Mucosa of stomach (tissue), 1 donor: ENCODE data around the gene REM2.
"Not testable (repeated sequence)": the region's sequence is repeated elsewhere in the genome, so short reads cannot be mapped to it uniquely, and the experiment has no call there.

Source experiments
- H3K27me3 ChIP-seq: one replicate; pipeline ENCODE4 v1.7.0; 2013; ENCODE audit warnings: mild to moderate bottlenecking, low read length; ENCODE audit not compliant: control insufficient read depth, insufficient read depth
- H3K36me3 ChIP-seq: one replicate; pipeline ENCODE4 v1.7.0; 2013; ENCODE audit warnings: low read length; ENCODE audit not compliant: control insufficient read depth, insufficient read depth
- H3K4me1 ChIP-seq: one replicate; pipeline ENCODE4 v1.7.0; 2013; ENCODE audit warnings: mild to moderate bottlenecking, low read length; ENCODE audit not compliant: control insufficient read depth, insufficient read depth
- H3K4me3 ChIP-seq: one replicate; pipeline ENCODE4 v1.7.0; 2013; ENCODE audit warnings: low read length
- H3K9ac ChIP-seq: one replicate; pipeline ENCODE4 v1.7.0; 2013; ENCODE audit warnings: mild to moderate bottlenecking, low read length, moderate library complexity
- H3K9me3 ChIP-seq: one replicate; pipeline ENCODE4 v1.7.0; 2013; ENCODE audit warnings: mild to moderate bottlenecking, low read length, moderate library complexity; ENCODE audit not compliant: control insufficient read depth
- donor health status: Pancreatic carcinoma.

The REM2 gene

DNA sequence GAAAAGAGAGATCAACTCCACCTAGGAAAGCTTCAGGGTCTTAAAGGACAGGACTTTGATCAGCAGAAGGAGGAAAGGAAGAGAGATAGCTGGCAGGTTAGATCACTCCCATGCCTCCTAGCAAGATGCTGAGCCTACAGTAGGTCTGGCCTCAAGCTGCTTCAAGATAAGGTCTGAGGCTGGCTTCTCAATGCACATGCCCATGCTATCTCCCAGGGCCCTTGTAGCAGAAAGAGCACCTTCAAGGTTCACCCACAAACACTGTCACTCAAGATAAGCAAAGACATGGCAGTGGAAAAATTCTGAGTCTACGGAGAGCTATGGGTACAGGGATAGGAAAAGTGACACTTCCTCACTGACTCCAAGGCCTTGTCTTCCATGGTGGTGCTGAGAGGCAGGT lies 14.3 kb downstream of the REM2 start:
- Histone ChIP-seq H3K27me3 (no peaks in the 10 kb centered on the region), H3K4me3 (no peak overlapping the region), H3K4me1 (no peaks in the 10 kb centered on the region), H3K36me3 (peaks cover 11% of the 10 kb centered on the region), H3K9ac (no peak overlapping the region), H3K9me3 (no peaks in the 10 kb centered on the region)

DNA sequence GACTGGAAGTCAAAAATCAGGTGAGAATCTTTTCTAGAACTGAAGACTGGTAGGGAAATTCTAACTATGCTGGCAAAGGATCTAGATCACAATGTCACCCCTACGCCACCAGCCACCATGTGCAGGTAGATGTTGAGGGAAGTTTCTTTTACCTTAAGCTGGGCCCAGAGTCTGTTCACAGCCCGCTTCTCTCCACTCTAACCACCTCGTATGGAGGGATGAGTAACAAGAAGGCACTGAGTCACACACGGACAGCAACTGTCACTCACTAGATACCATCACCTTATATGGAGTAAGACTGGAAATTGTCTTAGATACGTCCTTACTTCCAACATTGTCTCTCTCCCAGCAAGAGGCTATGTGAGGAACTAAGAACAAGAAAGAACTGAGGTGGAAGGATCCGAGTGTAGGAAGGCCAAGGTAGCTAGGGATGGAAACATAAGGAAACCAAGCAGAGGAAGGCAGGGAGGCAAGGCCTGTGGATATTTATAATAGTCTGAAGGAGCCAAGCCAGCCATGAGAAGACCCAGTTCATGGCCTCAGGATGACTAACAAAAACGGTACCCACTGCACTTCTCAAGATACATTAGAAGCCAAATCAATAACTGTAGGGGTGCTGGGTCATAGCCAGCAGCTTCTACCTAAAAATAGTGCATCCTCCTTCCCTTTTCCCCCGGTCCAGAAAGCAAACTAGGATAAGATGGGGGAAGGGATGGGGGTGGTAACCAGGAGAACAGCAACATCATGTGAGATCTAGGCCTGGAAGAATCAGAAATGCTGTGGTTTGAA lies 15.5 kb downstream of the REM2 start:
- H3K9ac ChIP-seq: no peak overlapping the region
- H3K4me3 ChIP-seq: no peak overlapping the region
- no peaks in the 10 kb centered on the region for H3K27me3 ChIP-seq
- H3K9me3 ChIP-seq: no peaks in the 10 kb centered on the region
- no peaks in the 10 kb centered on the region for H3K4me1 ChIP-seq
- peaks cover 12% of the 10 kb centered on the region for H3K36me3 ChIP-seq

DNA sequence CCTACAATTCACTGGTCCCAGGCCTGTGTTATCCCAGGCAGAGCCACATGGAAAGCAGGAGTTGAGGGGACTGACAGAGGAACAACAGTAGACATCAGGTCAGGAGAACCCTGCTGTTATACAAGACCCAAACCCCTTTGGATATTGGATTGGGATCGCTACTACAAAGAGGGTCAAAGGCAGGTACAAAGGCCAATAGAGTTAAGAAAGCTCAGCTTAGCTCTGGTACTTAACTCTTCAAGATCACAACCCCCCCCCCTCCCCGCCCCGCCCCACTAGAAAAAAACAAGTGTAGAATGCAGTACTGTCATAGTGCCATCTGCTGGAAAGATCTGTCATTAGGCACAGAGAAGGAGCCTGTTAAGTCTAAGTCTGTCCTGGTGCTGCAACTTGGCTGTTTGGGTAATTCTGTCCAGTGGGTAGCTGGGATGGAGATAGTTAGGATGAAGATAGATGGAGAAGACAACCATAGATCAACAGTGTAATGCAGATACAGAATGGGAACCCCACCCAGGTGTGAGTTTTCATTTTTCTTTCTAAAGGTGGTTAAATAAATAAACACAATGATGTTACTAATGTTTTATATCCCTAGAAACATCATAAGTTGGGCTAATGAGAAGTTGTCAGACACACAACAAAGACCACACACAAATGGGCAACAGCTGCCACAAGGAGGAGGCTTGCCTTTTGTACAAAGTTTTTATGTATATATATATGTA lies 17.2 kb downstream of the REM2 start:
- Histone ChIP-seq H3K36me3 (peaks cover 17% of the 10 kb centered on the region), H3K9me3 (no peaks in the 10 kb centered on the region), H3K4me1 (peaks cover 4% of the 10 kb centered on the region), H3K9ac (no peak overlapping the region), H3K4me3 (no peak overlapping the region), H3K27me3 (no peaks in the 10 kb centered on the region)

DNA sequence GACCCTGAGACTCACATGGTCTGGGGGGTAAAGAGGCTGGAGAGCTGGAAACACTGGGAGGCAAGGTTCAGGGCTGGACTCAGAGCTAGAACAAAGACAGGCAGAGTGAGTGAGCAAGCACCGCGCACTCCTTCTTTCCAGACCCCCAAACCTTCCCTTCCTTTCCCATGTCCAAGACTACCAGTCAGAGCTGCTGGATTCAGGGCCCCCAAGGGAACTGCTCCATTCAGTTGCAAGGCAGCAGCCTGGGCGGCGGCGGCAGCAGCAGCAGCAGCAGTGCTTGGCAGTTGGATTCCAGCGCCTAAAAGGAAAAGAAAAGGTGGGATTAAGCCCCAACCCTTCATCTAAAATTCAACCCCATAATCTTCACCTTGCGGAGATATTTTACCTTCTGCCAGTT lies 18.8 kb downstream of the REM2 start:
- Histone ChIP-seq H3K27me3 (no peaks in the 10 kb centered on the region), H3K4me3 (no peak overlapping the region), H3K4me1 (peaks cover 4% of the 10 kb centered on the region), H3K9ac (no peak overlapping the region), H3K9me3 (no peaks in the 10 kb centered on the region), H3K36me3 (peaks cover 26% of the 10 kb centered on the region)

DNA sequence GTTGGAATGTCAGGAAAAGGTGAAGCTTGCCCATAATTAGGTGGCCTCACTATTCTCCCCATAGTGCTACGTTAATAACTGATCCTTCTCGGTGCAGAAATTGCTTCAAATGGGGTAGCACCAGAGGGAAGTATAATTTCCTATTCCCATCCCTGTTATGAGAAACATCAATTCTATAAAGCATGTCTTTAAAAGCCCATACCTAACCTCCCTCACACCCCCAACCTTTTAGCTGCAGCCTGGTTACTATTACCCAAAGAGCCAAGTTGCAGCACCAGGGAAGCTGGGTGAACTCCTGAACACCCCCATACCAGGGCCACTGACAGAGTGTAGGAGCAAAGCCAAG lies 20.7 kb downstream of the REM2 start:
- Histone ChIP-seq H3K9me3 (no peaks in the 10 kb centered on the region), H3K4me3 (no peak overlapping the region), H3K4me1 (peaks cover 4% of the 10 kb centered on the region), H3K36me3 (peaks cover 26% of the 10 kb centered on the region), H3K27me3 (no peaks in the 10 kb centered on the region), H3K9ac (no peak overlapping the region)

DNA sequence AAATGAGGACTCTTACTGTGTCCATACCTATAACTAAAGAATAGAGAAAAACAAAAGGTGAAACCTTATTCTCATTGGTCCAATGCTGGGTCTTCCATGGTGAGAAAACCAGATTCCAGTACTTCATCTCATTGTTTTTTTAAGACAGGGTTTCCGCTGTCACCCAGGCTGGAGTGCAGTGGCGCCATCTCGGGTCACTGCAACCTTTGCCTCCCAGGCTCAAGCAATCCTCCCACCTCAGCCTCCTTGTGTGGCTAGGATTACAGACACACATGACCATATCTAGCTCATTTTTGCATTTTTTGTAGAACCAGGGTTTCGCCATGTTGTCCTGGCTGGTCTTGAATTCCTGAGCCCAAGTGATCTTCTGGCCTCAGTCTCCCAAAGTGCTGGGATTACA lies 22.6 kb downstream of the REM2 start:
- Histone ChIP-seq H3K4me1 (peaks cover 4% of the 10 kb centered on the region), H3K9me3 (no peaks in the 10 kb centered on the region), H3K36me3 (peaks cover 26% of the 10 kb centered on the region), H3K4me3 (no peak overlapping the region), H3K27me3 (no peaks in the 10 kb centered on the region), H3K9ac (no peak overlapping the region)

DNA sequence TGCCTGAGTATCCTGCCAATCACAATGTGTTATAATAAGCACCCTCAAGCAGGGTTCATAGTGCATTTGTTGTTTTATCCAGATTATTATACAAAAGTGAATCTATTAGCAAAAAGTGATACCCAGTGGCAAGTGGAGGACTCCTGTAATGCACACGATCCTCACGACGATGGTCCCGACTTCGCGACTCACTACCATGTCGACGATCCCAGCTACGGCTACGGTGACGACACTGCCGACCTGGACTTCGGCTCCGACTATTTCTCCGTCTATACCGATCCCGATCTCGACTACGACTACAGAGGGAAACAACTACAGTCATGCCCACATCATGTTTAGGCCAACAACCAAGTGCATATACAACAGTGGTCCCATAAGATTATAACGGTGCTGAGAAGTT lies 23.1 kb downstream of the REM2 start:
- Histone ChIP-seq H3K4me3 (no peak overlapping the region), H3K9me3 (no peaks in the 10 kb centered on the region), H3K9ac (no peak overlapping the region), H3K4me1 (peaks cover 4% of the 10 kb centered on the region), H3K27me3 (no peaks in the 10 kb centered on the region), H3K36me3 (peaks cover 26% of the 10 kb centered on the region)

DNA sequence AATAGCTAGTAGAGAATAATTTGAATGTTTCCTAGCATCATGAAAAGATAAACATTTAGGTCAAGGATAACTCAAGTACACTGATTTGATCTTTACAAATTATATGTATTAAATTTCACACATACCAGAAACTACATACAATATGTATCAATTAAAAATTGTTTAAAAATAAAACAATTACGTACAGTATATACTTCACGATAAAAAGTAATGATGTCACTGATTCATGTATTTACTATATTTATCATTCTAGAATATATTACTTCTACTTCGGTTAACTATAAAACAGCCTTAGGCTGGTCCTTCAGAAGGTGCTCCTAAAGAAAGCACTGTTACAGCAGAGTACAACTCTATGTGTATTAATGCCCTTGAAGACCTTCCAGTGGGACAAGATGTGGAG lies 24.4 kb downstream of the REM2 start:
- Histone ChIP-seq H3K9ac (no peak overlapping the region), H3K4me3 (no peak overlapping the region), H3K4me1 (peaks cover 4% of the 10 kb centered on the region), H3K27me3 (no peaks in the 10 kb centered on the region), H3K9me3 (no peaks in the 10 kb centered on the region), H3K36me3 (peaks cover 14% of the 10 kb centered on the region)

DNA sequence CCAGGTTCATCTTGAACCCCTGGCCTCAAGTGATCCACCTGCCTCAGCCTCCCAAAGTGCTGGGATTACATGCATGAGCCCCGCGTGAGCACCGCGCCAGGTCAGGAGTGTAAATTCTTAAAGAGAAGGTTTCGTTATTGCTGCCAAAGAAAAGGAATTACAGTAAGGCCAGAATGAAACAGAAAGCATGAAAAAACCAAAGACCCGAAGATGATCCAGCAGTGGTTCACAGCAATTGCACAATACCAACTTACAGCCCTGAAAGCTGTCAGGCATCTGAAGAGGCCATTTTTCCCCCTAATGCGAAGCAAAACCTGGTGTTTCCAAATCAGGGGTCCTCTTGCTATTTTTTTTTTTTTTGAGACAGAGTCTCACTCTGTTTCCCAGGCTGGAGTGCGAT lies 25.6 kb downstream of the REM2 start:
- H3K36me3 ChIP-seq: peaks cover 14% of the 10 kb centered on the region
- H3K27me3 ChIP-seq: no peaks in the 10 kb centered on the region
- no peak overlapping the region for H3K9ac ChIP-seq
- peaks cover 4% of the 10 kb centered on the region for H3K4me1 ChIP-seq
- no peaks in the 10 kb centered on the region for H3K9me3 ChIP-seq
- H3K4me3 ChIP-seq: no peak overlapping the region

DNA sequence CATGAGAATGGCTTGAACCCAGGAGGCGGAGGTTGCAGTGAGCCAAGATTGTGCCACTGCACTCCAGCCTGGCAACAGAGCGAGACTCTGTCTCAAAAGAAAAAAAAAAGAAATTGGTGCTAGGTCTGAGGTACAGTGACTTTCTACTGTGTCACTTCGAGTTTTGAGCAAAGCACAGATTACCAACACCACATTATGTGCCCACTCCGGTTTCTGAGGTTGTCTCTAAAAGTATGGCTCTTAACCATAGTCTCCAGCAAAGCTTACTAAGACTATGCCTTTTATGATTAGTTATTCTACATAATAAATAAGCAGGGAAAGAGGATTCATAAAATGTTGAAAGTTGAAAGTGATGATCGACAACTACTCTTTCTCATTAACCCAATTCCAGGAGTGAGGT lies 27.9 kb downstream of the REM2 start:
- no peaks in the 10 kb centered on the region for H3K9me3 ChIP-seq
- no peak overlapping the region for H3K4me3 ChIP-seq
- H3K27me3 ChIP-seq: no peaks in the 10 kb centered on the region
- no peaks in the 10 kb centered on the region for H3K4me1 ChIP-seq
- H3K36me3 ChIP-seq: peaks cover 5% of the 10 kb centered on the region
- no peak overlapping the region for H3K9ac ChIP-seq

DNA sequence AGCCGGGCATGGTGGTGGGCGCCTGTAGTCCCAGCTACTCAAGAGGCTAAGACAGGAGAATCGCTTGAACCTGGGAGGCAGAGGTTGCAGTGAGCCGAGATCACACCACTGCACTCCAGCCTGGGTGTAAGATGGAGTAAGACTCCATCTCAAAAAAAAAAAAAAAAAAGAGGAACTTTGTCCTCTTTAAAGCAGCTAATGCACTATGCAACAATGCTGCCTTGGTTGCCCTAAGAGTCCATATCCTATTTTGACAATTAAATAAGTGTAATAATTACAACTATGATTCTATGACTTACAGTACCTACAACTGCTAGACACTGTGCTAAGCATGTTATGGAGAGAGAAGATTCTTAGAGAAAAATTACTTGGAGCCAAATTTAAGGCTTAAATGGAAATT lies 31.8 kb downstream of the REM2 start:
- H3K36me3 ChIP-seq, H3K4me1 ChIP-seq, H3K9me3 ChIP-seq, H3K4me3 ChIP-seq, H3K27me3 ChIP-seq, H3K9ac ChIP-seq: not testable (repeated sequence)

DNA sequence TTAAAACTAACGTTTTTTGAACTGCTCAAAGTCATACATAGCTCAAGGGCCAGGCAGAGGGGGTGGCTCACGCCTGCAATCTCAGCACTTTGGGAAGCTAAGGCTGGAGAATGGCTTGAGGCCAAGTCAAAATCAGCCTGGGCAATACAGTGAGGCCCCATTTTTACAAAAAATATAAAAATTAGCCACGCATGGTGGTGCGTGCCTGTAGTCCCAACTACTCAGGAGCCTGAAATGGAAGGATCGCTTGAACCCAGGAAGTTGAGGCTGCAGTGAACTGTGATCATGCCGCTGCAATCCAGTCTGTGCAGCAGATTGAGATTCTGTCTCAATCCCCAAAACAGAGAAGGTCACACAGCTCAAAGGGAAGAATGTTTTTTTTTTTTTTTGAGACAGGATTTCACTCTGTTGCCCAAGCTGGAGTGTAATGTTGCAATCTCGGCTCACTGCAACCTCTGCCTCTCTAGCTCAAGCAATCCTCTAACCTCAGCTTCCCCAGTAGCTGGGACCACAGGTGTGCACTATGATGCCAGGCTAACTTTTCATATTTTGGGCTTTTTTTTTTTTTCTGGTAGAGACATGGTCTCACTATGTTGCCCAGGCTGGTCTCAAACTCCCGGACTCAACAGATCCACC lies 33.0 kb downstream of the REM2 start:
- no peaks in the 10 kb centered on the region for H3K36me3 ChIP-seq
- no peak overlapping the region for H3K9ac ChIP-seq
- no peaks in the 10 kb centered on the region for H3K27me3 ChIP-seq
- peaks cover 8% of the 10 kb centered on the region for H3K4me1 ChIP-seq
- H3K9me3 ChIP-seq: no peaks in the 10 kb centered on the region
- no peak overlapping the region for H3K4me3 ChIP-seq
